DMS79 (cell line): ENCODE results near the gene GSTT4.
"Not testable (repeated sequence)": the region's sequence is repeated elsewhere in the genome, so short reads cannot be mapped to it uniquely, and the experiment has no call there.

Experiments
- DNase-seq: peaks from one replicate; lab custom pipeline; 2025; lab: John Stamatoyannopoulos, UW

Gene GSTT4

GRCh38 chr22:23952794-23953405 lies 52.4 kb downstream of the GSTT4 start:
- not testable (repeated sequence) for DNase-seq

- DNase-seq = not testable (repeated sequence)
Measured at GRCh38 chr22:23951383-23951782, 53.9 kb downstream of the GSTT4 start.

GRCh38 chr22:23949764-23950163 lies 55.5 kb downstream of the GSTT4 start:
- DNase-seq = not testable (repeated sequence)
